C4-2B (cell line): ENCODE measurements around the gene MYO7A.

Experiments used
- CTCF ChIP-seq: fragments of 450-650 bp; conservative IDR thresholded peaks from 2 replicates; pipeline ENCODE4 v1.5.1; 2017; ENCODE audit warnings: mild to moderate bottlenecking
- ZFX ChIP-seq: fragments of 450-650 bp; IDR thresholded peaks from 2 replicates; pipeline ENCODE4 v1.6.1; 2017

GRCh38 chr11:77139201-77139600 is 11.2 kb downstream of the MYO7A start:
- TF ChIP-seq CTCF (no peak), ZFX (no peak)
